GM12873 (cell line): ENCODE data around the gene ARHGEF11.

Source experiments
- TF ChIP-seq, protein P1 (sequence below): IDR thresholded peaks from 2 replicates; pipeline ENCODE4 v1.5.1; 2012; ENCODE audit warnings: low read depth, mild to moderate bottlenecking, moderate library complexity, low read length, control low read depth; ENCODE audit not compliant: insufficient read depth; ENCODE audit errors: missing control alignments

The ARHGEF11 gene

DNA sequence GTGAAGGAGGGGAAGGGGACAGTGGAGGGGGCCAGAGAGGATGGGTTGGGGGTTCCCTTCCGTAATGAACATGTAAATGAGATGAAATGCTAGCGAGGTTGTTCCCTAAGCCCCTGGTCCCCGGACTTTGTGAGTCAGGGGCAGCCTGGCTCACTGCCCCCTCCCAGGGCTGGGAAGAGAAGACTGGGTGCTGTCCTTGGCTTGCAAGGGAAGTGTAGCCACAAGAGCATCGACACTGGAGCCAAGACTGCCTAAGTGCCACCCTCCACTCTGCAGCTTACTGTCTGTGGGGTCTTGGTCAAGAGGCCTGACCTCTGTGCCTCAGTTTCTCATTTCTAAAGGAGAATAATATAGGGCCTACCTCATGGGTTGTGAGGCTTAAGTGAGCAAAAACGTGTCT lies 151.5 kb downstream of the ARHGEF11 start:
- TF ChIP-seq, protein P1, sequence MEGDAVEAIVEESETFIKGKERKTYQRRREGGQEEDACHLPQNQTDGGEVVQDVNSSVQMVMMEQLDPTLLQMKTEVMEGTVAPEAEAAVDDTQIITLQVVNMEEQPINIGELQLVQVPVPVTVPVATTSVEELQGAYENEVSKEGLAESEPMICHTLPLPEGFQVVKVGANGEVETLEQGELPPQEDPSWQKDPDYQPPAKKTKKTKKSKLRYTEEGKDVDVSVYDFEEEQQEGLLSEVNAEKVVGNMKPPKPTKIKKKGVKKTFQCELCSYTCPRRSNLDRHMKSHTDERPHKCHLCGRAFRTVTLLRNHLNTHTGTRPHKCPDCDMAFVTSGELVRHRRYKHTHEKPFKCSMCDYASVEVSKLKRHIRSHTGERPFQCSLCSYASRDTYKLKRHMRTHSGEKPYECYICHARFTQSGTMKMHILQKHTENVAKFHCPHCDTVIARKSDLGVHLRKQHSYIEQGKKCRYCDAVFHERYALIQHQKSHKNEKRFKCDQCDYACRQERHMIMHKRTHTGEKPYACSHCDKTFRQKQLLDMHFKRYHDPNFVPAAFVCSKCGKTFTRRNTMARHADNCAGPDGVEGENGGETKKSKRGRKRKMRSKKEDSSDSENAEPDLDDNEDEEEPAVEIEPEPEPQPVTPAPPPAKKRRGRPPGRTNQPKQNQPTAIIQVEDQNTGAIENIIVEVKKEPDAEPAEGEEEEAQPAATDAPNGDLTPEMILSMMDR, result no peak

DNA sequence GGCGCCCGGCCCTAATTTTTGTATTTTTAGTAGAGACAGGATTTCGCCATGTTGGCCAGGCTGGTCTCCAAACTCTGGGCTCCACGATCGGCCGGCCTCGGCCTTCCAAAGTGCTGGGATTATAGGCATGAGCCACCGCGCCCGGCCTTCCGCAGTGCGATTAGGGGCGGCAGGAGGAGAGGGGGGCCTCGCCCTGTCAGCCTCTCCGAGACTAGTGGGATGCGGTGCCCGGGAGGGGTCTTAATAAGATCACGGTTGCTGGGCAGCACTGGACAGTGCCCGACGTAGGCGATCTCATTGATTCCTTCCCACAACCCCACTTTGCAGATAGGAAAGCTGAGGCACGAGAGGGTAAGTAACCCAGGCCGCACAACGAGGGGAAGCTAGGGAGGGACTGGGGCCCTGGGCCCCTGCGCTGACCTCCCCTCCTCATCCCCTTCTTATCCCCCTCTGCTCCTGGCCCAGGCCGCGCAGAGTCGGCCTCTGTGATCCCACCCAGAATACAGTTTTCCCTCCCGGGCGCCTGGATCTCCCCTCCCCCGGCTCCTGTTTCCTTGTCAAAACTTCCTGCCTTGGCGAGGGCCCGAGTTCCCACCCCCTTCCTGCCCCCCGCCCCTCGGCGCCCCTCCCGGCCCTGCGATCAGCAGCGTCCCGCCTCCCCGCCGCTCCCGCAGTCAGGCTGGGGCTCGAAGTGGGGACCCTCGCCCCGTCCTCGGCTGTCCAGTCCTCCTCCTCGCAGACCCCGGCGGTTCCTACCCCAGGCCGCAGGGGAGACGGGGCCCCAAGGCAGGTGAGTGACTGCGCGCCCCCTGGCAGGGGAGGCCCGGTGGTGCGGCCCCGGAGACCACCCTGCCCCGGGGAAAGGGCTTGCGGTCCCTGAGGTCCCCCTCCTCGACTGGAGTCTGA lies 152.2 kb downstream of the ARHGEF11 start, which contains the start of gene PEAR1:
Gene PEAR1 (plus strand): TSS at position 671 of the 906 bp plus-strand sequence. CDS start 10,209 bp downstream, outside the sequence.
- TF ChIP-seq, protein P1, result no peak

DNA sequence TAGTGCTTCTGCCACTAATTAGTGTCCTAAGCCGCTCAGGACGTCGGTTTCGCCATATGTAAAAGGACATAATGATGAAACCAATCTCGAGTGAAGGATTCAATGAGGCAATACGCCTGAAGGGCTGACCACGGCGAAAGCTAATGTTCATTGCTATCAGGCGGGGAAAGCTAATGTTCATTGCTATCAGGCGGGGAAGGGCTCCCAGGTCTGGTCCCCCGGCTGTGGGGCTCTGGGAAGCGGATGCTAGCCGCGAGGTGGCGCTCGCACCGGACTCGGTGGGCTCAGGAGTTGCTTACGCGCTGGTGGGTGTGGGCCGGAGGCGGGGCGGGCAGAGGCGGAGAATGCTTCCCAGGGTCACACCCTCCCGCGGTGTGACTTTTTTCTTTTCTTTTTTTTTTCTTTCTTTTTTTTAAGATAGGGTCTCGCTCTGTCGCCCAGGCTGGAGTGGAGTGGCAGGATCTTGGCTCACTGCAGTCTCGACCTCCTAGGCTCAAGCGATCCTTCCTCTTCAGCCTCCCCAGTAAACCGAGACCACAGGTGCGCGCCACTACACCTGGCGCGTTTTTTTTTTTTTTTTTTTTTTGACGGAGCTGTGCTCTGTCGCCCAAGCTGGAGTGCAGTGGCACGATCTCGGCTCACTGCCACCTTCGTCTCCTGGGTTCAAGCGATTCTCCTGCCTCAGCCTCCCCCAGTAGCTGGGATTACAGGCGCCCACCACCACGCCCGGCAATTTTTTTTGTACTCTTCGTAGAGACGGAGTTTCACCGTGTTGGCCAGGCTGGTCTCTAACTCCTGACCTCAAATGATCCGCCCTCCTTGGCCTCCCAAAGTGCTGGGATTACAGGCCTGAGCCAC lies 153.1 kb downstream of the ARHGEF11 start:
- TF ChIP-seq, protein P1, result peak; percentile 80

DNA sequence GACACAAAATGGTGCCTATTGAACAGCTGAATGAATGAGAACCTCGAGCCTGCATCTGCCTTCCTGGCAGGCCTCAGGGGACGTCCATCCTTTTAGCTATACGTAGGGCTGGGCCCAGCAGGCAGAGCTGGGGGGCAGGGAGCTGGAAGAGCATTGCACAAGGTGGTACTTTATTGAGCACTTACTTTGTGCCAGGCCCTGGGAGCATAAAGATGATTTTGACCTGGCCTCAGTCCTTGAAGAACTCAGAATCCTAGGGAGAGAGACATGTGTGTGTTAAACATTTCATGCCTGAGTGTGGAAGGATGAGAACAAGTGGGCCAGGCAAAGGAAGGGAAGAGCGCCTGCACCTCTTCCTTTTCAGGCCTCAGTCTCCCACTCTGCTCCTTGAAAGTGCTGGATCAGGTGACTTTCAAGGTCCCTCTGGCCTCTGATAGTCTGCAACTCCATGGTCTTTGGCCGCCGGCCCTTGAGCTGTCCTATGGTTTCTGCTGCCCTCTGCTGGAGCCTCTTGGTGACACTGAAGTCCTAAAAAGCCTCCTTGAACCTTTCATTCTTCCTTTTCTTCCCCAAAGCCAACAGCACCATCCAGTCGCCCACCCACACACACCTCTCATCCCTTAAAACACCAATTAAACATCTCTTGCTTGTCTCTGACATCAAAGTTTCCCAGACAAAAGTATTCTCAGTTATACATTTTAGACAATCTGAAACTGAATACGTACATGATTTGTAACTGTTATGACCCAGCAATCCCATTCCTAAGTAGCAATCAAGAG lies 155.6 kb downstream of the ARHGEF11 start:
- TF ChIP-seq, protein P1, result peak; percentile 88

DNA sequence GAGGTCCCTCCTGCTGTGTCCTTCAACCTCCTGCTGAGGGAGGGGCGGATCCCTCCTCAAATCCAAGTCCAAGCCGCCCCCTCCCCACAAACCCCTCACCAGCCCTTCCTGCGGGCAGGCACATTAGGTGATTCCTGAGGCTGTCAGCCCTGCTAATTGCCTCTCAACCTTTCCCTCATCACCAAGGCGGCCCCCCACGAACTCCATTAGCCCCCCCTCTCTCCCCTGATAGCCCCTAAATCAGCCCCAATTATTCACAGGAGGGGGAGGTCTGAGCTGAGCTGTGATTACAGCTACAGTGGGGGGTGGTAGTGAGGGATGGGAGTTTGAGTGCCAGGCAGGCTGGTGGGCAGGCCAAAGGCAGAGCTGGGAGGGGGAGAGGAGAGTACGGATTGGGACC lies 157.8 kb downstream of the ARHGEF11 start:
- TF ChIP-seq, protein P1, result no peak

DNA sequence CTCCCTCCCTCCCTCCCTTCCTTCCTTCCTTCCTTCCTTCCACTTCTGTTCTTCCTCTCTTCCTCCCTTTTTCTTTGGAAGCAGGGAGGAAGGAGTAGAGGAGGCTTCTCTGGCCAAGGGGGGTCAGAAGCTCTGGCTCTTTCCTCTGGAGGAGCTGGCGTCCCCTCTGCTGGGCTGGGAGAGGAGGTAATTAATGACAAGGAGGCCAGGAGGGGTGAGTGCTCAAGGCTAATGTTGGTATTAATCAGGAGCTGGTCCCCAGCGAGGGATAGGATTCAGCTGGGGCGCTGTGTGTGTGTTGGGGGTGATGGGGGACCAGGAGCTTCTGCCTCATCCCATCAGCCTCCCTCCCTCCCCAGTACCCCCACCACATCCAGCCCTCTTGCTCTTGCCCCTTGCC lies 158.2 kb downstream of the ARHGEF11 start:
- TF ChIP-seq, protein P1, result no peak
